Measurements from ENCODE around the gene GLIS1. TPM values are rescaled to one million over a fixed set of nuclear protein-coding genes. Genes with fewer than 3 reads are reported as not detected.

GLIS1 gene
- total and polyA plus RNA-seq, 2 donors (not counting 3 experiments of a cell fraction or from before 2014, with no cell fraction given): not detected

- no peak for FAIRE-seq
- BruUV-seq (replicated peaks): no TSS peak
- Histone ChIP-seq H2AFZ (ENCODE audit: low read depth, low read length) (no peak overlapping the region), H4K20me1 (replicated peaks; ENCODE audit: control insufficient read depth, extremely low read depth, insufficient read depth, low read length) (no peaks in the 10 kb centered on the region), H3K9me3 (replicated peaks; ENCODE audit: control insufficient read depth, insufficient read depth, low read length) (no peaks in the 10 kb centered on the region), H3K79me2 (ENCODE audit: control insufficient read depth, insufficient read depth, low read length) (no peaks in the 10 kb centered on the region), H3K27me3 (ENCODE audit: control insufficient read depth in 2 of 2, insufficient read depth in 2 of 2, low read length in 2 of 2) (peaks cover 4 to 25% of the 10 kb centered on the region in 2 experiments), H3K27ac (ENCODE audit: insufficient read depth, low read depth, low read length) (no peak overlapping the region), H3K9ac (replicated peaks; ENCODE audit: extremely low read depth, insufficient read depth, low read length) (no peak overlapping the region), H3K4me3 (replicated peaks in 1 of 3; ENCODE audit: insufficient read depth in 1 of 3, low read depth in 1 of 3, low read length in 3 of 3) (no peak overlapping the region), H3K36me3 (ENCODE audit: control insufficient read depth in 2 of 2, extremely low read depth in 1 of 2, insufficient read depth in 2 of 2, low read length in 2 of 2) (no peaks in the 10 kb centered on the region), H3K4me1 (ENCODE audit: control insufficient read depth, extremely low read depth, insufficient read depth, low read length) (no peaks in the 10 kb centered on the region), H3K4me2 (ENCODE audit: insufficient read depth, low read length) (no peak overlapping the region), H3K9me1 (replicated peaks; ENCODE audit: control insufficient read depth, extremely low read depth, insufficient read depth, low read length) (no peaks in the 10 kb centered on the region)
- intact Hi-C loops (cut with micrococcal nuclease): no loop called here
- ChIA-PET CTCF (no interaction called here), POLR2A (no interaction called here)
- dilution Hi-C loops (cut with MboI; ENCODE audit: extremely low pct_ligation_motif_present, low sequenced_read_pairs): no loop called here
- TF ChIP-seq CTCF (IDR thresholded peaks at IDR 0.05; ENCODE audit: extremely low read depth in 1 of 2, insufficient read depth in 1 of 2, low read depth in 1 of 2, low read length in 2 of 2) (no peak), MAX (IDR thresholded peaks at IDR 0.05; ENCODE audit: insufficient read depth, insufficient read length) (no peak), POLR2A (IDR thresholded peaks at IDR 0.05; ENCODE audit: low read depth, low read length) (no peak), FOS (IDR thresholded peaks at IDR 0.05; ENCODE audit: borderline replicate concordance, insufficient read depth, low read length) (no peak), EZH2 (IDR thresholded peaks at IDR 0.05; ENCODE audit: borderline replicate concordance, low read depth, low read length, severe bottlenecking) (no peak)
- DNase-seq (ENCODE audit: low read depth, low spot score): no peak
These were observed 175.4 kb downstream of the GLIS1 start for GRCh38 chr1:53563611-53564010.

- no peaks in the 10 kb centered on the region for H3K79me2 ChIP-seq (ENCODE audit: control insufficient read depth, insufficient read depth, low read length)
- no peak overlapping the region for H2AFZ ChIP-seq (ENCODE audit: low read depth, low read length)
- POLR2A ChIA-PET: no interaction called here
- no peaks in the 10 kb centered on the region for H3K9me1 ChIP-seq (replicated peaks; ENCODE audit: control insufficient read depth, extremely low read depth, insufficient read depth, low read length)
- no peak overlapping the region for H3K9ac ChIP-seq (replicated peaks; ENCODE audit: extremely low read depth, insufficient read depth, low read length)
- FAIRE-seq: no peak
- no peaks in the 10 kb centered on the region for H3K9me3 ChIP-seq (replicated peaks; ENCODE audit: control insufficient read depth, insufficient read depth, low read length)
- H3K27ac ChIP-seq (ENCODE audit: insufficient read depth, low read depth, low read length): no peak overlapping the region
- DNase-seq (ENCODE audit: low read depth, low spot score): no peak
- H3K27me3 ChIP-seq (ENCODE audit: control insufficient read depth in 2 of 2, insufficient read depth in 2 of 2, low read length in 2 of 2): peaks cover 4 to 25% of the 10 kb centered on the region in 2 experiments
- BruUV-seq (replicated peaks): no TSS peak
- no peaks in the 10 kb centered on the region for H4K20me1 ChIP-seq (replicated peaks; ENCODE audit: control insufficient read depth, extremely low read depth, insufficient read depth, low read length)
- intact Hi-C loops (cut with micrococcal nuclease) (no loop called here), dilution Hi-C loops (cut with MboI; ENCODE audit: extremely low pct_ligation_motif_present, low sequenced_read_pairs) (no loop called here)
- TF ChIP-seq GATA2 (IDR thresholded peaks at IDR 0.05; ENCODE audit: insufficient read depth, insufficient read length, low read depth, low read length) (no peak), POLR2A (IDR thresholded peaks at IDR 0.05; ENCODE audit: low read depth, low read length) (no peak), JUN (IDR thresholded peaks at IDR 0.05; ENCODE audit: borderline replicate concordance, insufficient read depth, insufficient read length, low read depth) (no peak), POLR2AphosphoS5 (IDR thresholded peaks at IDR 0.05; ENCODE audit: insufficient read depth, low read depth, low read length) (no peak), FOS (IDR thresholded peaks at IDR 0.05; ENCODE audit: borderline replicate concordance, insufficient read depth, low read length) (no peak), CTCF (IDR thresholded peaks at IDR 0.05; ENCODE audit: extremely low read depth in 1 of 2, insufficient read depth in 1 of 2, low read depth in 1 of 2, low read length in 2 of 2) (no peak), MAX (IDR thresholded peaks at IDR 0.05; ENCODE audit: insufficient read depth, insufficient read length) (no peak), EZH2 (IDR thresholded peaks at IDR 0.05; ENCODE audit: borderline replicate concordance, low read depth, low read length, severe bottlenecking) (no peak), MYC (IDR thresholded peaks at IDR 0.05; ENCODE audit: low read depth, low read length) (no peak)
- H3K4me1 ChIP-seq (ENCODE audit: control insufficient read depth, extremely low read depth, insufficient read depth, low read length): no peaks in the 10 kb centered on the region
- H3K36me3 ChIP-seq (ENCODE audit: control insufficient read depth in 2 of 2, extremely low read depth in 1 of 2, insufficient read depth in 2 of 2, low read length in 2 of 2): no peaks in the 10 kb centered on the region
- no peak overlapping the region for H3K4me2 ChIP-seq (ENCODE audit: insufficient read depth, low read length)
- no peak overlapping the region for H3K4me3 ChIP-seq (replicated peaks in 1 of 3; ENCODE audit: insufficient read depth in 1 of 3, low read depth in 1 of 3, low read length in 3 of 3)
- CTCF ChIA-PET: no interaction called here
These were observed 176.0 kb downstream of the GLIS1 start for GRCh38 chr1:53562981-53563379.
